Liver (tissue), 3 donors: ENCODE results near the gene INSC.

Source experiments
- EGR1 ChIP-seq, 2 donors: IDR thresholded peaks; 2 replicates each; pipeline ENCODE4 v1.6.1; 2016 to 2018; ENCODE audit warnings: antibody characterized with exemption in 2 of 2, low read depth in 2 of 2
- FOXA2 ChIP-seq: IDR thresholded peaks from 2 replicates; pipeline ENCODE4 v1.6.1; 2016; ENCODE audit warnings: antibody characterized with exemption
- GABPA ChIP-seq, 2 donors: IDR thresholded peaks in 1 of 2; conservative IDR thresholded peaks in 1 of 2; 2 replicates each; pipeline ENCODE4 v1.6.1; 2016; ENCODE audit warnings: antibody characterized with exemption in 2 of 2, mild to moderate bottlenecking in 1 of 2, moderate library complexity in 1 of 2
- HNF4A ChIP-seq, 2 donors: conservative IDR thresholded peaks; 2 replicates each; pipeline ENCODE4 v1.6.1; 2016; ENCODE audit warnings: antibody characterized with exemption in 2 of 2, mild to moderate bottlenecking in 2 of 2
- MAX ChIP-seq: IDR thresholded peaks from 2 replicates; pipeline ENCODE4 v1.6.1; 2016; ENCODE audit warnings: antibody characterized with exemption
- RAD21 ChIP-seq, 2 donors: IDR thresholded peaks; 2 replicates each; pipeline ENCODE4 v1.6.1; 2016; ENCODE audit warnings: antibody characterized with exemption in 2 of 2, mild to moderate bottlenecking in 2 of 2
- RXRA ChIP-seq, 2 donors: IDR thresholded peaks; 2 replicates each; pipeline ENCODE4 v1.6.1; 2017 to 2018; ENCODE audit warnings: antibody characterized with exemption in 2 of 2, mild to moderate bottlenecking in 1 of 2
- SP1 ChIP-seq: IDR thresholded peaks from 2 replicates; pipeline ENCODE4 v1.6.1; 2018; ENCODE audit warnings: antibody characterized with exemption, mild to moderate bottlenecking
- TAF1 ChIP-seq: conservative IDR thresholded peaks from 2 replicates; pipeline ENCODE4 v1.6.1; 2016; ENCODE audit warnings: antibody characterized with exemption, mild to moderate bottlenecking
- YY1 ChIP-seq: IDR thresholded peaks from 2 replicates; pipeline ENCODE4 v1.6.1; 2016; ENCODE audit warnings: antibody characterized with exemption, mild to moderate bottlenecking
- TF ChIP-seq, protein P1 (sequence below): IDR thresholded peaks from 2 replicates; pipeline ENCODE4 v1.6.1; 2016; ENCODE audit warnings: antibody characterized with exemption, mild to moderate bottlenecking
- TF ChIP-seq, protein P2 (sequence below): fragments of 150-350 bp; IDR thresholded peaks from 2 replicates; pipeline ENCODE4 v1.5.1; 2017; ENCODE audit warnings: improper control_type of control experiment, low read depth, low read length; ENCODE audit not compliant: missing input control
- TF ChIP-seq, protein P3 (sequence below): IDR thresholded peaks from 2 replicates; pipeline ENCODE4 v1.6.1; 2016; ENCODE audit warnings: antibody characterized with exemption
- donor health status: healthy.
- donor health status: healthy.

DNA sequence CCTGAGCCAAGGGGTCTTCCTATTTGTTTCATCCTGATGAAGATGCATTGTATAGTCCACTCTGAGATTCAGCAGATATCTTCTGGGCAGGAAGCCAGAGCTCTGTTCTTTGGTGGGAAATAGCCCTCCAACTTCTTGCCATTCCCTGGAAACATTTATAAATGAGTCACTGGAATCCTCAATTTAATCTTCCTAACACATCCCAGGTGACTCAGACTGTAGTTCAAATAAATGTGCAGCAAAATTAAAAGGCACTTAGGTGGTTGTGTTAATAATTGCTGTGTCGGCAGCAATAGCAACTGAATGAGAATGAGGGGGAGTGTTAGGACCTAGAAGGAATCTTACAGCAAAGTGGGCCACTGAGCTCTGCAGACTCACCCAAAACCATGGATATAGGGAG lies 108.6 kb downstream of the INSC start:
- TF ChIP-seq, protein P1, sequence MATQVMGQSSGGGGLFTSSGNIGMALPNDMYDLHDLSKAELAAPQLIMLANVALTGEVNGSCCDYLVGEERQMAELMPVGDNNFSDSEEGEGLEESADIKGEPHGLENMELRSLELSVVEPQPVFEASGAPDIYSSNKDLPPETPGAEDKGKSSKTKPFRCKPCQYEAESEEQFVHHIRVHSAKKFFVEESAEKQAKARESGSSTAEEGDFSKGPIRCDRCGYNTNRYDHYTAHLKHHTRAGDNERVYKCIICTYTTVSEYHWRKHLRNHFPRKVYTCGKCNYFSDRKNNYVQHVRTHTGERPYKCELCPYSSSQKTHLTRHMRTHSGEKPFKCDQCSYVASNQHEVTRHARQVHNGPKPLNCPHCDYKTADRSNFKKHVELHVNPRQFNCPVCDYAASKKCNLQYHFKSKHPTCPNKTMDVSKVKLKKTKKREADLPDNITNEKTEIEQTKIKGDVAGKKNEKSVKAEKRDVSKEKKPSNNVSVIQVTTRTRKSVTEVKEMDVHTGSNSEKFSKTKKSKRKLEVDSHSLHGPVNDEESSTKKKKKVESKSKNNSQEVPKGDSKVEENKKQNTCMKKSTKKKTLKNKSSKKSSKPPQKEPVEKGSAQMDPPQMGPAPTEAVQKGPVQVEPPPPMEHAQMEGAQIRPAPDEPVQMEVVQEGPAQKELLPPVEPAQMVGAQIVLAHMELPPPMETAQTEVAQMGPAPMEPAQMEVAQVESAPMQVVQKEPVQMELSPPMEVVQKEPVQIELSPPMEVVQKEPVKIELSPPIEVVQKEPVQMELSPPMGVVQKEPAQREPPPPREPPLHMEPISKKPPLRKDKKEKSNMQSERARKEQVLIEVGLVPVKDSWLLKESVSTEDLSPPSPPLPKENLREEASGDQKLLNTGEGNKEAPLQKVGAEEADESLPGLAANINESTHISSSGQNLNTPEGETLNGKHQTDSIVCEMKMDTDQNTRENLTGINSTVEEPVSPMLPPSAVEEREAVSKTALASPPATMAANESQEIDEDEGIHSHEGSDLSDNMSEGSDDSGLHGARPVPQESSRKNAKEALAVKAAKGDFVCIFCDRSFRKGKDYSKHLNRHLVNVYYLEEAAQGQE = no peak
- TF ChIP-seq, protein P2, sequence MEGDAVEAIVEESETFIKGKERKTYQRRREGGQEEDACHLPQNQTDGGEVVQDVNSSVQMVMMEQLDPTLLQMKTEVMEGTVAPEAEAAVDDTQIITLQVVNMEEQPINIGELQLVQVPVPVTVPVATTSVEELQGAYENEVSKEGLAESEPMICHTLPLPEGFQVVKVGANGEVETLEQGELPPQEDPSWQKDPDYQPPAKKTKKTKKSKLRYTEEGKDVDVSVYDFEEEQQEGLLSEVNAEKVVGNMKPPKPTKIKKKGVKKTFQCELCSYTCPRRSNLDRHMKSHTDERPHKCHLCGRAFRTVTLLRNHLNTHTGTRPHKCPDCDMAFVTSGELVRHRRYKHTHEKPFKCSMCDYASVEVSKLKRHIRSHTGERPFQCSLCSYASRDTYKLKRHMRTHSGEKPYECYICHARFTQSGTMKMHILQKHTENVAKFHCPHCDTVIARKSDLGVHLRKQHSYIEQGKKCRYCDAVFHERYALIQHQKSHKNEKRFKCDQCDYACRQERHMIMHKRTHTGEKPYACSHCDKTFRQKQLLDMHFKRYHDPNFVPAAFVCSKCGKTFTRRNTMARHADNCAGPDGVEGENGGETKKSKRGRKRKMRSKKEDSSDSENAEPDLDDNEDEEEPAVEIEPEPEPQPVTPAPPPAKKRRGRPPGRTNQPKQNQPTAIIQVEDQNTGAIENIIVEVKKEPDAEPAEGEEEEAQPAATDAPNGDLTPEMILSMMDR = no peak
- TF ChIP-seq RXRA (IDR thresholded peaks at IDR 0.05) = no peak
- TF ChIP-seq, protein P3, sequence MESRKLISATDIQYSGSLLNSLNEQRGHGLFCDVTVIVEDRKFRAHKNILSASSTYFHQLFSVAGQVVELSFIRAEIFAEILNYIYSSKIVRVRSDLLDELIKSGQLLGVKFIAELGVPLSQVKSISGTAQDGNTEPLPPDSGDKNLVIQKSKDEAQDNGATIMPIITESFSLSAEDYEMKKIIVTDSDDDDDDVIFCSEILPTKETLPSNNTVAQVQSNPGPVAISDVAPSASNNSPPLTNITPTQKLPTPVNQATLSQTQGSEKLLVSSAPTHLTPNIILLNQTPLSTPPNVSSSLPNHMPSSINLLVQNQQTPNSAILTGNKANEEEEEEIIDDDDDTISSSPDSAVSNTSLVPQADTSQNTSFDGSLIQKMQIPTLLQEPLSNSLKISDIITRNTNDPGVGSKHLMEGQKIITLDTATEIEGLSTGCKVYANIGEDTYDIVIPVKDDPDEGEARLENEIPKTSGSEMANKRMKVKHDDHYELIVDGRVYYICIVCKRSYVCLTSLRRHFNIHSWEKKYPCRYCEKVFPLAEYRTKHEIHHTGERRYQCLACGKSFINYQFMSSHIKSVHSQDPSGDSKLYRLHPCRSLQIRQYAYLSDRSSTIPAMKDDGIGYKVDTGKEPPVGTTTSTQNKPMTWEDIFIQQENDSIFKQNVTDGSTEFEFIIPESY = no peak
- no peak for TF ChIP-seq TAF1
- TF ChIP-seq HNF4A (conservative IDR thresholded peaks at IDR 0.05) = no peak
- TF ChIP-seq RAD21 (IDR thresholded peaks at IDR 0.05) = no peak
- TF ChIP-seq FOXA2 = no peak
- TF ChIP-seq EGR1 (IDR thresholded peaks at IDR 0.05; ENCODE audit: low read depth in 2 of 2) = no peak
- no peak for TF ChIP-seq MAX
- no peak for TF ChIP-seq SP1
- no peak for TF ChIP-seq GABPA (IDR thresholded peaks at IDR 0.05 in 1 of 2, conservative IDR thresholded peaks at IDR 0.05 in 1 of 2)
- TF ChIP-seq YY1 = no peak
